B cell (primary cell): Measurements from ENCODE around the gene EPM2A. TPM values are rescaled to one million over a fixed set of nuclear protein-coding genes. Genes with fewer than 3 reads are reported as not detected.
"Not testable (repeated sequence)": the region's sequence is repeated elsewhere in the genome, so short reads cannot be mapped to it uniquely, and the experiment has no call there.

Source experiments
- ATAC-seq: fragments of 200-7000 bp; cut with Tn5 transposase; one replicate; pipeline ENCODE4 v1.10.0; 2021; ENCODE audit warnings: low read depth, mild to moderate bottlenecking, moderate number of reproducible peaks, moderate library complexity
- CTCF ChIA-PET: fragments of 350-600 bp; sonication (Branson Sonifier 250); formaldehyde crosslinking; loops from one replicate; lab custom pipeline; 2021; ENCODE audit warnings: antibody characterized with exemption, inconsistent platforms; lab: Charles Lee
- POLR2A ChIA-PET: fragments of 350-600 bp; sonication (Branson Sonifier 250); formaldehyde crosslinking; loops from one replicate; lab custom pipeline; 2021; ENCODE audit warnings: antibody characterized with exemption; lab: Charles Lee
- DNase-seq: peaks from one replicate; pipeline ENCODE4 v3.0.0; 2013
- H2AFZ ChIP-seq: 2 replicates; pipeline ENCODE4 v1.6.1; 2012; ENCODE audit warnings: mild to moderate bottlenecking, low read depth, low read length; ENCODE audit not compliant: insufficient read depth, poor library complexity, severe bottlenecking
- H3K27ac ChIP-seq, 2 donors: 1 replicate in 1 of 2; 2 replicates in 1 of 2; pipeline ENCODE4 v1.5.1; 2012 to 2013; ENCODE audit warnings: low read length in 2 of 2, mild to moderate bottlenecking in 2 of 2, moderate library complexity in 1 of 2
- H3K27me3 ChIP-seq, 4 experiments: fragments of 200-600 bp in 1 of 4; sonication (generic) in 1 of 4; replicated peaks in 1 of 4; 1 replicate in 2 of 4; 2 replicates in 2 of 4; pipeline versions ENCODE4 v1.6.1 to v1.7.0; 2013 to 2016; ENCODE audit warnings: low read length in 3 of 4, mild to moderate bottlenecking in 2 of 4, mixed read lengths in 1 of 4, moderate library complexity in 1 of 4; ENCODE audit not compliant: insufficient read depth in 4 of 4, control insufficient read depth in 3 of 4; ENCODE audit errors: control extremely low read depth in 1 of 4
- H3K36me3 ChIP-seq, 2 experiments: replicated peaks in 1 of 2; 1 replicate in 1 of 2; 2 replicates in 1 of 2; pipeline versions ENCODE4 v1.6.1 to v1.7.1; 2013; ENCODE audit warnings: low read length in 1 of 2; ENCODE audit not compliant: insufficient read depth in 2 of 2, control insufficient read depth in 1 of 2; ENCODE audit errors: control extremely low read depth in 1 of 2, extremely low read depth in 1 of 2
- H3K4me1 ChIP-seq, 2 donors: fragments of 200-600 bp in 1 of 2; sonication (generic) in 1 of 2; 1 replicate in 1 of 2; 2 replicates in 1 of 2; pipeline versions ENCODE4 v1.5.1 to v1.6.1; 2013 to 2017; ENCODE audit warnings: low read length in 2 of 2; ENCODE audit not compliant: control insufficient read depth in 2 of 2, insufficient read depth in 2 of 2
- H3K4me2 ChIP-seq: replicated peaks from 2 replicates; pipeline ENCODE3; 2012; ENCODE audit warnings: mild to moderate bottlenecking, low read depth, low read length; ENCODE audit not compliant: poor library complexity, severe bottlenecking
- H3K4me3 ChIP-seq, 5 experiments: fragments of 200-600 bp in 1 of 5; sonication (generic) in 1 of 5; 1 replicate in 3 of 5; 2 replicates in 2 of 5; pipeline versions ENCODE4 v1.5.1 to v1.7.0; 2011 to 2016; ENCODE audit warnings: low read length in 4 of 5, mild to moderate bottlenecking in 4 of 5, low read depth in 2 of 5, control low read depth in 1 of 5, moderate library complexity in 1 of 5; ENCODE audit not compliant: insufficient read depth in 1 of 5; ENCODE audit errors: control extremely low read depth in 1 of 5, extremely low read depth in 1 of 5
- H3K79me2 ChIP-seq: fragments of 200-600 bp; sonication (generic); one replicate; pipeline ENCODE4 v1.6.0; 2016; ENCODE audit warnings: low read length; ENCODE audit not compliant: control insufficient read depth, insufficient read depth
- H3K9ac ChIP-seq: fragments of 200-600 bp; sonication (generic); 2 replicates; pipeline ENCODE4 v1.6.1; 2017; ENCODE audit warnings: mild to moderate bottlenecking, low read length, moderate library complexity
- H3K9me3 ChIP-seq, 3 donors: one replicate each; pipeline versions ENCODE4 v1.6.1 to v1.7.1; 2013; ENCODE audit warnings: low read length in 2 of 3; ENCODE audit not compliant: control insufficient read depth in 2 of 3, insufficient read depth in 1 of 3; ENCODE audit errors: control extremely low read depth in 1 of 3
- H4K20me1 ChIP-seq: 2 replicates; pipeline ENCODE4 v1.6.0; 2012; ENCODE audit warnings: mild to moderate bottlenecking, low read length; ENCODE audit not compliant: insufficient read depth, control insufficient read depth, poor library complexity, severe bottlenecking
- H3K27ac Mint-ChIP-seq: one replicate; pipeline ENCODE4 v1.8.0; 2021; ENCODE audit warnings: mixed read lengths
- H3K27me3 Mint-ChIP-seq: one replicate; pipeline ENCODE4 v1.8.0; 2021; ENCODE audit warnings: mixed read lengths
- H3K4me1 Mint-ChIP-seq: one replicate; pipeline ENCODE4 v1.8.0; 2021; ENCODE audit warnings: mixed read lengths
- H3K4me3 Mint-ChIP-seq: one replicate; pipeline ENCODE4 v1.8.0; 2021; ENCODE audit warnings: mixed read lengths
- H3K9me3 Mint-ChIP-seq: one replicate; pipeline ENCODE4 v1.8.0; 2022; ENCODE audit warnings: mixed read lengths; ENCODE audit not compliant: insufficient read depth
- CTCF ChIP-seq: fragments of 200-600 bp; IDR thresholded peaks from one replicate; pipeline ENCODE4 v1.8.0; 2022; ENCODE audit warnings: antibody characterized with exemption, mild to moderate bottlenecking
- EZH2 ChIP-seq: IDR thresholded peaks from 2 replicates; pipeline ENCODE4 v1.6.1; 2012; ENCODE audit warnings: borderline replicate concordance, low read depth, mild to moderate bottlenecking, moderate library complexity, low read length; ENCODE audit not compliant: insufficient read depth, poor library complexity, severe bottlenecking
- WGBS: methylation state at CpG from one replicate; pipeline ENCODE4 v1.1.5; 2013; ENCODE audit warnings: missing lambda C conversion rate; ENCODE audit not compliant: insufficient coverage; 5-methylcytosine and 5-hydroxymethylcytosine counted together
- intact Hi-C: fragments of 100-400 bp; cut with micrococcal nuclease; formaldehyde crosslinking; loops from one replicate; pipeline ENCODE4 v1.10.0; 2022
- polyA plus RNA-seq: library from polyadenylated mRNA; depleted of rRNA; stranded (reverse); fragments of >200 nt; gene quantifications from 2 replicates; pipeline ENCODE4 v1.2.3, GENCODE V29; 2012
- total RNA-seq, 2 donors: library from RNA; stranded (reverse); fragments of 120-200 nt in 1 of 2; gene quantifications; 1 replicate in 1 of 2; 2 replicates in 1 of 2; pipeline versions ENCODE4 v1.2.3 to v1.2.4, GENCODE V29; 2013 to 2022

The EPM2A gene
- total and polyA plus RNA-seq, 2 donors (not counting 1 experiment from before 2014, with no cell fraction given): 6.2 to 17.0 TPM

- no peak for TF ChIP-seq CTCF
- TF ChIP-seq EZH2: no peak
- DNase-seq (no peak), ATAC-seq (no peak)
- peaks cover 0 to 7% (median 0%) of the 10 kb centered on the region in 3 donors for H3K9me3 ChIP-seq
- Mint-ChIP-seq H3K4me3 (no peak overlapping the region), H3K27me3 (no peaks in the 10 kb centered on the region), H3K27ac (no peak overlapping the region), H3K9me3 (peaks cover 4% of the 10 kb centered on the region), H3K4me1 (no peaks in the 10 kb centered on the region)
- no peak overlapping the region for H3K4me3 ChIP-seq
- no peaks in the 10 kb centered on the region for H3K27me3 ChIP-seq
- H3K36me3 ChIP-seq: peaks cover 0 to 1% of the 10 kb centered on the region in 2 experiments
- H3K79me2 ChIP-seq: peaks cover 2% of the 10 kb centered on the region
- no peak overlapping the region for H3K27ac ChIP-seq
- POLR2A ChIA-PET: no interaction called here
- H3K9ac ChIP-seq: no peak overlapping the region
- no peak overlapping the region for H3K4me2 ChIP-seq
- no peaks in the 10 kb centered on the region for H3K4me1 ChIP-seq
- intact Hi-C loops: no loop called here
- CTCF ChIA-PET: no interaction called here
- H2AFZ ChIP-seq: no peak overlapping the region
- H4K20me1 ChIP-seq: no peaks in the 10 kb centered on the region
Observed at GRCh38 chr6:145699462-145699861, 35.9 kb downstream of the EPM2A start.

GRCh38 chr6:145697401-145697800, 37.9 kb downstream of the EPM2A start:
- H2AFZ ChIP-seq, H3K9ac ChIP-seq, ATAC-seq, DNase-seq, H3K27me3 Mint-ChIP-seq, H3K36me3 ChIP-seq, H3K9me3 ChIP-seq, CTCF ChIA-PET, H4K20me1 ChIP-seq, H3K27ac Mint-ChIP-seq, H3K27ac ChIP-seq, intact Hi-C loops, POLR2A ChIA-PET, H3K4me3 Mint-ChIP-seq, H3K4me3 ChIP-seq, H3K79me2 ChIP-seq, H3K27me3 ChIP-seq, H3K4me1 ChIP-seq, H3K9me3 Mint-ChIP-seq, H3K4me1 Mint-ChIP-seq, H3K4me2 ChIP-seq: not testable (repeated sequence)
- WGBS: 100% methylated on average over 6 of the region's 12 CpGs
